Neutrophil (primary cell): ENCODE results near the gene ACOT11.

Experiments used
- H3K27ac ChIP-seq: fragments of 200-600 bp; sonication (generic); 2 replicates; pipeline ENCODE4 v1.5.1; 2016; ENCODE audit warnings: mild to moderate bottlenecking, moderate library complexity
- H3K27me3 ChIP-seq: fragments of 200-600 bp; sonication (generic); 2 replicates; pipeline ENCODE4 v1.6.0; 2016; ENCODE audit warnings: mild to moderate bottlenecking
- H3K36me3 ChIP-seq: fragments of 200-600 bp; sonication (generic); 2 replicates; pipeline ENCODE4 v1.5.1; 2017
- H3K4me1 ChIP-seq, 2 experiments: fragments of 200-600 bp in 1 of 2; sonication (generic) in 1 of 2; 1 replicate in 1 of 2; 2 replicates in 1 of 2; pipeline versions ENCODE4 v1.5.1 to v1.6.1; 2013 to 2016; ENCODE audit warnings: low read depth in 1 of 2, low read length in 1 of 2, mild to moderate bottlenecking in 1 of 2, moderate library complexity in 1 of 2; ENCODE audit not compliant: control insufficient read depth in 1 of 2, insufficient read depth in 1 of 2
- H3K4me3 ChIP-seq, 2 experiments: fragments of 200-600 bp in 1 of 2; sonication (generic) in 1 of 2; 1 replicate in 1 of 2; 2 replicates in 1 of 2; pipeline ENCODE4 v1.5.1; 2013 to 2016; ENCODE audit warnings: low read depth in 1 of 2, low read length in 1 of 2, mild to moderate bottlenecking in 1 of 2, moderate library complexity in 1 of 2
- H3K9me3 ChIP-seq: fragments of 200-600 bp; sonication (generic); 2 replicates; pipeline ENCODE4 v1.5.1; 2016
- CTCF ChIP-seq: fragments of 200-600 bp; sonication (generic); IDR thresholded peaks from 2 replicates; pipeline ENCODE4 v1.5.1; 2016; ENCODE audit warnings: antibody characterized with exemption

ACOT11 gene

DNA sequence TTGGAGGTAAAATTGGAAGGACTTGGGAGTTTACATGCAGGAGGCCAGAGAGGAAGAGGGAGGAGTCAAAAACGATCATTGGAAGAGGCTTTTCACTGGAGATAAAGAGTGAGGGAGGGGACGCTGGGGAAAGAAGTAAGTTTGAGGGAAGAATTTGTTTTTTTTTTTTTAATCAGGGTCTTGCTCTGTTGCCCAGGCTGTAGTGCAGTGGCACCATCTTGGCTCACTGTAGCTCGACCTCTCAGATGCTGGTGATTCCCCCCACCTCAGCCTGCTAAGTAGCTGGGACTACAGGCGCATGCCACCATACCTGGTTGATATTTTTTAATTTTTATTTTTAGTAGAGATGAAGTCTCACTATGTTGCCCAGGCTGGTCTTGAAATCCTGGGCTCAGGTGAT lies 92.3 kb downstream of the ACOT11 start:
- Histone ChIP-seq H3K9me3 (no peaks in the 10 kb centered on the region), H3K36me3 (no peaks in the 10 kb centered on the region), H3K4me1 (no peaks in the 10 kb centered on the region), H3K27ac (no peak overlapping the region), H3K27me3 (no peaks in the 10 kb centered on the region), H3K4me3 (no peak overlapping the region)
- no peak for TF ChIP-seq CTCF

GRCh38 chr1:54640863-54641836 lies 93.1 kb downstream of the ACOT11 start, which contains the start of gene MROH7:
Gene MROH7 (plus strand): TSS chr1:54641786. CDS start chr1:54652927, 11,141 bp downstream.
- H3K4me1 ChIP-seq, result no peaks in the 10 kb centered on the region
- H3K9me3 ChIP-seq, result no peaks in the 10 kb centered on the region
- H3K27ac ChIP-seq, result no peak within 1 kb of the TSS
- no peak within 1 kb of the TSS for H3K4me3 ChIP-seq
- no peaks in the 10 kb centered on the region for H3K27me3 ChIP-seq
- TF ChIP-seq CTCF, result no peak
- H3K36me3 ChIP-seq, result no peaks in the 10 kb centered on the region

- Histone ChIP-seq H3K9me3 (no peaks in the 10 kb centered on the region), H3K27ac (no peak overlapping the region), H3K36me3 (no peaks in the 10 kb centered on the region), H3K4me1 (no peaks in the 10 kb centered on the region), H3K27me3 (no peaks in the 10 kb centered on the region), H3K4me3 (no peak overlapping the region)
- TF ChIP-seq CTCF, result no peak
These were observed 95.7 kb downstream of the ACOT11 start for GRCh38 chr1:54643736-54644135.

DNA sequence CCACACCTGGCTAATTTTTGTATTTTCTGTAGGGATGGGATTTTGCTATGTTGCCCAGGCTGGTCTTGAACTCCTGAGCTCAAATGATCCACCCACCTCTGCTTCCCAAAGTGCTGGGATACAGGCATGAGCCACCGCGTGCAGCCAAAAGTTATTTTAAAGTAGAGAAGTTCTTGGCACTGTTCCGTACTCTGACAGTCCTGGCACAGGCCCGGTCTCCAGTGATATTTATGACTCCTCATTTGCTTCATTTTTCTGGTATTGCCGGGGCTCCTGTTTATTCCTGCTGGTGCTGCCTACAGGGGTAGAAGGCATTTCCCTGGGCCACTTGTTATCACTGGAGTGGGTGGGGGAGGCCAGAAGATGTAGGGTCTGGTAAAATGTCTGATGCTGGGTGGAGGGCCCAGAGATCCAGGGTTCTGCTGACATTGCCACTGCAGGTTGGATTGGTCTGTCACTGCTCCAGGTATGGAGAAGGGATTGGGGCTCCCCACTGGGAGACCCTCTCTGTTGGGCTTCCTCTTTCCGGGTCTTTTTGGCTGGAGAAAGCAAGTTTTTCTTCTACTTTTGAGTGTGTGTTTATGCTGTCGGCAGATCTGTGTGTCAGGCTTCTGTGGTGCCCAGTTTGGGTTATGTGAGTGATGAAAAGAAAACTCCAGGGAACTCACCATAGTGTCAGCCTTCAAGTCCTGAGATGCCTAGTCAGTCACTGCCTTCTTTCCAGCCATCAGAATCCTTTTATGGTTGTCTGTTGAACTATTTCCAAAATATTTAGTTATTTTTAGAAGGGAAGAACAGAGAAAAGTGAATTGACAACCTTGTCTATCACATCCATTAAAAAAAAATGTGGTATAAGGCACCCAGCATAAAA lies 98.0 kb downstream of the ACOT11 start:
- H3K27me3 ChIP-seq, result no peaks in the 10 kb centered on the region
- H3K36me3 ChIP-seq, result no peaks in the 10 kb centered on the region
- H3K27ac ChIP-seq, result no peak overlapping the region
- no peak overlapping the region for H3K4me3 ChIP-seq
- peaks cover under 1 to 2% of the 10 kb centered on the region in 2 experiments for H3K4me1 ChIP-seq
- H3K9me3 ChIP-seq, result no peaks in the 10 kb centered on the region
- TF ChIP-seq CTCF, result no peak

GRCh38 chr1:54649130-54649898 lies 101.3 kb downstream of the ACOT11 start:
- Histone ChIP-seq H3K27me3 (no peaks in the 10 kb centered on the region), H3K9me3 (no peaks in the 10 kb centered on the region), H3K4me3 (no peak overlapping the region), H3K36me3 (no peaks in the 10 kb centered on the region), H3K27ac (no peak overlapping the region), H3K4me1 (peaks cover 20 to 23% of the 10 kb centered on the region in 2 experiments)
- no peak for TF ChIP-seq CTCF
